ENCODE measurements around the gene MAVS. TPM values are rescaled to one million over a fixed set of nuclear protein-coding genes. Genes with fewer than 3 reads are reported as not detected.
A peak's percentile ranks its signal among the peaks of the same experiment; 100 is the strongest.
"Not testable (repeated sequence)": the region's sequence is repeated elsewhere in the genome, so short reads cannot be mapped to it uniquely, and the experiment has no call there.

The MAVS gene
- total RNA-seq, 4 donors from 2014 or later: 14.9 to 31.3 (median 17.2) TPM

- H3K27me3 ChIP-seq: no peaks in the 10 kb centered on the region
- 68 to 73% methylated on average over 10 of the region's 10 CpGs for WGBS, 2 donors
- intact Hi-C loops (cut with DNase I): no loop called here
- no peak for DNase-seq
- H3K4me3 ChIP-seq: no peak overlapping the region
- peaks cover 23 to 100% (median 80%) of the 10 kb centered on the region in 3 donors for H3K4me1 ChIP-seq
- no peaks in the 10 kb centered on the region for H3K9me3 ChIP-seq
- peaks cover 0 to 10% (median 0%) of the 10 kb centered on the region in 3 donors for H3K36me3 ChIP-seq
- TF ChIP-seq CTCF (IDR thresholded peaks at IDR 0.05) (no peak), POLR2A (IDR thresholded peaks at IDR 0.05) (no peak)
- H3K27ac ChIP-seq: peak overlapping the region in 1 of 4 donors; percentile 31
Observed at GRCh38 chr20:3896853-3897583, 50.4 kb downstream of the MAVS start.

- H3K4me3 ChIP-seq; H3K27me3 ChIP-seq; DNase-seq; intact Hi-C loops (cut with DNase I); H3K9me3 ChIP-seq; H3K36me3 ChIP-seq: not testable (repeated sequence)
- peak overlapping the region in 1 of 4 donors; percentile 5 for H3K27ac ChIP-seq
- 54 to 69% methylated on average over 9 of the region's 9 CpGs for WGBS, 2 donors
- H3K4me1 ChIP-seq: peaks cover 23 to 100% (median 73%) of the 10 kb centered on the region in 3 donors
Observed at GRCh38 chr20:3898181-3898580, 51.5 kb downstream of the MAVS start.

GRCh38 chr20:3898639-3899038, 52.0 kb downstream of the MAVS start:
- H3K27ac ChIP-seq: peak overlapping the region in 2 of 4 donors; percentile 20 to 60
- TF ChIP-seq CTCF (IDR thresholded peaks at IDR 0.05) (no peak), POLR2A (IDR thresholded peaks at IDR 0.05) (no peak)
- H3K4me1 ChIP-seq: peaks cover 23 to 100% (median 73%) of the 10 kb centered on the region in 3 donors
- no peaks in the 10 kb centered on the region for H3K9me3 ChIP-seq
- no peak for DNase-seq
- peaks cover 0 to 10% (median 0%) of the 10 kb centered on the region in 3 donors for H3K36me3 ChIP-seq
- intact Hi-C loops (cut with DNase I): no loop called here
- H3K27me3 ChIP-seq: no peaks in the 10 kb centered on the region
- WGBS, 2 donors: 74 to 78% methylated on average over 4 of the region's 4 CpGs
- no peak overlapping the region for H3K4me3 ChIP-seq

GRCh38 chr20:3900187-3900604, 53.6 kb downstream of the MAVS start:
- intact Hi-C loops (cut with DNase I): no loop called here
- H3K9me3 ChIP-seq: no peaks in the 10 kb centered on the region
- H3K27ac ChIP-seq: peak overlapping the region in 2 of 4 donors; percentile 14 to 60

GRCh38 chr20:3901028-3901705, 54.5 kb downstream of the MAVS start:
- no peak for DNase-seq
- 51 to 71% methylated on average over 3 of the region's 3 CpGs for WGBS, 2 donors
- Histone ChIP-seq H3K27ac (peak overlapping the region in 2 of 4 donors; percentile 43 to 60), H3K4me1 (peaks cover 17 to 96% (median 61%) of the 10 kb centered on the region in 3 donors), H3K27me3 (no peaks in the 10 kb centered on the region), H3K9me3 (no peaks in the 10 kb centered on the region), H3K4me3 (peak overlapping the region in 2 of 4 donors; percentile 5 to 25), H3K36me3 (peaks cover 0 to 4% (median 0%) of the 10 kb centered on the region in 3 donors)
- intact Hi-C loops (cut with DNase I): no loop called here
- TF ChIP-seq CTCF (IDR thresholded peaks at IDR 0.05): no peak
- TF ChIP-seq POLR2A (IDR thresholded peaks at IDR 0.05): no peak

More at GRCh38 chr20:3900187-3900604, 53.6 kb downstream of the MAVS start:
- TF ChIP-seq POLR2A (IDR thresholded peaks at IDR 0.05): no peak
- TF ChIP-seq CTCF (IDR thresholded peaks at IDR 0.05): no peak
- no peak for DNase-seq
- 48 to 75% methylated on average over 3 of the region's 3 CpGs for whole genome bisulfite sequencing, 2 donors
- no peaks in the 10 kb centered on the region for H3K27me3 ChIP-seq
- peaks cover 0 to 5% (median 0%) of the 10 kb centered on the region in 3 donors for H3K36me3 ChIP-seq
- H3K4me1 ChIP-seq: peaks cover 17 to 100% (median 66%) of the 10 kb centered on the region in 3 donors
- H3K4me3 ChIP-seq: no peak overlapping the region

All from esophagus squamous epithelium (tissue), 5 donors.